K562 (cell line): Measurements from ENCODE around the gene LZTR1. TPM values are rescaled to one million over a fixed set of nuclear protein-coding genes. Genes with fewer than 3 reads are reported as not detected.

Experiments
- CAMTA2 ChIP-seq: fragments of 250-450 bp; sonication (Bioruptor Pico); conservative IDR thresholded peaks from 2 replicates; pipeline ENCODE4 v1.5.1; 2022
- E2F4 ChIP-seq: sonication (generic); formaldehyde crosslinking; IDR thresholded peaks from 2 replicates; pipeline ENCODE4 v1.8.0; 2022; ENCODE audit warnings: mild to moderate bottlenecking, low read depth, missing genetic modification reagents
- HDAC6 ChIP-seq: IDR thresholded peaks from 2 replicates; pipeline ENCODE4 v1.6.1; 2012; ENCODE audit warnings: low read depth, mild to moderate bottlenecking, control low read depth, inconsistent platforms, low read length, moderate library complexity
- HMGN3 ChIP-seq: IDR thresholded peaks from 2 replicates; pipeline ENCODE4 v1.6.1; 2011; ENCODE audit warnings: borderline replicate concordance, low read depth, mild to moderate bottlenecking, mixed read lengths, low read length; ENCODE audit not compliant: insufficient read length; ENCODE audit errors: extremely low read depth
- JUND ChIP-seq, 2 experiments: IDR thresholded peaks; 2 replicates in 1 of 2; 3 replicates in 1 of 2; pipeline ENCODE4 v1.6.1; 2011; ENCODE audit warnings: borderline replicate concordance in 2 of 2, low read depth in 2 of 2, low read length in 2 of 2, improper control_type of control experiment in 1 of 2, missing biosample characterization in 1 of 2, missing genetic modification characterization in 1 of 2, missing genetic modification reagents in 1 of 2
- LCOR ChIP-seq: sonication (generic); formaldehyde crosslinking; IDR thresholded peaks from 2 replicates; pipeline ENCODE4 v1.8.0; 2022; ENCODE audit warnings: mild to moderate bottlenecking, missing genetic modification reagents
- PCBP2 ChIP-seq: fragments of 200-400 bp; formaldehyde crosslinking; IDR thresholded peaks from 2 replicates; pipeline ENCODE4 v1.6.1; 2018; ENCODE audit warnings: low read length, low read depth, mild to moderate bottlenecking, moderate library complexity; ENCODE audit not compliant: poor library complexity, severe bottlenecking
- PHTF2 ChIP-seq: fragments of 250-450 bp; sonication (Bioruptor Pico); IDR thresholded peaks from 2 replicates; pipeline ENCODE4 v1.5.0; 2021; ENCODE audit warnings: mild to moderate bottlenecking
- PTTG1 ChIP-seq: fragments of 450-650 bp; IDR thresholded peaks from 2 replicates; pipeline ENCODE4 v1.6.1; 2016; ENCODE audit warnings: low read depth, mild to moderate bottlenecking, missing genetic modification characterization, missing compliant biosample characterization
- RFX7 ChIP-seq: fragments of 250-450 bp; sonication (Bioruptor Pico); IDR thresholded peaks from 2 replicates; pipeline ENCODE4 v1.5.1; 2021; ENCODE audit warnings: mild to moderate bottlenecking
- XRCC5 ChIP-seq: fragments of 200-400 bp; formaldehyde crosslinking; IDR thresholded peaks from 2 replicates; pipeline ENCODE4 v1.6.1; 2017; ENCODE audit warnings: low read depth, mild to moderate bottlenecking, low read length
- ZBTB26 ChIP-seq: fragments of 450-650 bp; formaldehyde crosslinking; IDR thresholded peaks from 2 replicates; pipeline ENCODE4 v1.4.0; 2022; ENCODE audit warnings: missing genetic modification characterization
- ZNF133 ChIP-seq: fragments of 250-450 bp; sonication (Bioruptor Pico); IDR thresholded peaks from 2 replicates; pipeline ENCODE4 v1.4.0; 2020; ENCODE audit warnings: mild to moderate bottlenecking
- ZNF263 ChIP-seq: sonication (generic); formaldehyde crosslinking; IDR thresholded peaks from 2 replicates; pipeline ENCODE4 v1.8.0; 2022; ENCODE audit warnings: mild to moderate bottlenecking, missing genetic modification reagents, borderline replicate concordance
- ZNF740 ChIP-seq, 3 experiments: fragments of 200-800 bp in 1 of 3; sonication (Bioruptor generic) in 1 of 3; sonication (generic) in 1 of 3; formaldehyde crosslinking in 1 of 3; IDR thresholded peaks; 2 replicates each; pipeline versions ENCODE4 v1.6.1 to v1.8.0; 2016 to 2022; ENCODE audit warnings: mild to moderate bottlenecking in 2 of 3, missing compliant biosample characterization in 2 of 3, missing genetic modification characterization in 2 of 3, missing genetic modification reagents in 1 of 3
- polyA plus RNA-seq, 8 experiments: library from polyadenylated mRNA; depleted of rRNA in 4 of 8; stranded (reverse) in 5 of 8; unstranded in 3 of 8; fragments of >200 nt; fragmentation: Nextera tagmentation in 2 of 8; fragmentation: Illumina TruSeq in 1 of 8; extraction: Ambion mirVana in 2 of 8; extraction: Trizol in 1 of 8; gene quantifications; 2 replicates each; pipeline versions ENCODE4 v1.2.1 to v1.2.3, GENCODE V29; 2011 to 2014; ENCODE audit warnings: inconsistent platforms in 1 of 8, missing spikeins in 1 of 8
- total RNA-seq, 7 experiments: library from RNA; depleted of rRNA in 6 of 7; stranded (reverse); fragments of >200 nt in 6 of 7; fragmentation: Illumina TruSeq in 2 of 7; extraction: Trizol in 2 of 7; gene quantifications; 2 replicates each; pipeline versions ENCODE4 v1.2.1 to v1.2.3, GENCODE V29; 2011 to 2021; ENCODE audit warnings: low replicate concordance in 1 of 7
- TF ChIP-seq, protein P1 (sequence below): sonication (generic); formaldehyde crosslinking; IDR thresholded peaks from 2 replicates; pipeline ENCODE4 v1.4.0; 2020; ENCODE audit warnings: mild to moderate bottlenecking, missing genetic modification reagents
- TF ChIP-seq, protein P2 (sequence below): fragments of 200-400 bp; formaldehyde crosslinking; IDR thresholded peaks from 2 replicates; pipeline ENCODE4 v1.6.1; 2017; ENCODE audit warnings: mild to moderate bottlenecking, low read depth, low read length, moderate library complexity

Gene LZTR1
- total and polyA plus RNA-seq, 9 of the 15 experiments (the other 6 are each of a cell fraction or from before 2014, with no cell fraction given): 2.2 to 135 (median 63.0) TPM

- TF ChIP-seq, protein P1, sequence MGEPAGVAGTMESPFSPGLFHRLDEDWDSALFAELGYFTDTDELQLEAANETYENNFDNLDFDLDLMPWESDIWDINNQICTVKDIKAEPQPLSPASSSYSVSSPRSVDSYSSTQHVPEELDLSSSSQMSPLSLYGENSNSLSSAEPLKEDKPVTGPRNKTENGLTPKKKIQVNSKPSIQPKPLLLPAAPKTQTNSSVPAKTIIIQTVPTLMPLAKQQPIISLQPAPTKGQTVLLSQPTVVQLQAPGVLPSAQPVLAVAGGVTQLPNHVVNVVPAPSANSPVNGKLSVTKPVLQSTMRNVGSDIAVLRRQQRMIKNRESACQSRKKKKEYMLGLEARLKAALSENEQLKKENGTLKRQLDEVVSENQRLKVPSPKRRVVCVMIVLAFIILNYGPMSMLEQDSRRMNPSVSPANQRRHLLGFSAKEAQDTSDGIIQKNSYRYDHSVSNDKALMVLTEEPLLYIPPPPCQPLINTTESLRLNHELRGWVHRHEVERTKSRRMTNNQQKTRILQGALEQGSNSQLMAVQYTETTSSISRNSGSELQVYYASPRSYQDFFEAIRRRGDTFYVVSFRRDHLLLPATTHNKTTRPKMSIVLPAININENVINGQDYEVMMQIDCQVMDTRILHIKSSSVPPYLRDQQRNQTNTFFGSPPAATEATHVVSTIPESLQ (CRISPR knock-in tag): no peak
- peak; percentile 77 for TF ChIP-seq E2F4 (CRISPR knock-in tag)
- 0 out of 2 replicates have a peak, but pooled peaks have one; percentile 20 for TF ChIP-seq ZNF133
- TF ChIP-seq HDAC6: 0 out of 2 replicates have a peak, but pooled peaks have one; percentile 10
- 0 out of 2 replicates have a peak, but pooled peaks have one; percentile 5 for TF ChIP-seq ZBTB26 (CRISPR knock-in tag)
- TF ChIP-seq ZNF740 (CRISPR knock-in tag; IDR thresholded peaks at IDR 0.05): peak; percentile 98
- no peak; a peak in 2 of 4 replicates for TF ChIP-seq ZNF740 (tag; IDR thresholded peaks at IDR 0.05)
- TF ChIP-seq ZNF263 (CRISPR knock-in tag): no peak
- TF ChIP-seq RFX7: peak; percentile 68; the same call in 1 of the 2 replicates
- TF ChIP-seq, protein P2, sequence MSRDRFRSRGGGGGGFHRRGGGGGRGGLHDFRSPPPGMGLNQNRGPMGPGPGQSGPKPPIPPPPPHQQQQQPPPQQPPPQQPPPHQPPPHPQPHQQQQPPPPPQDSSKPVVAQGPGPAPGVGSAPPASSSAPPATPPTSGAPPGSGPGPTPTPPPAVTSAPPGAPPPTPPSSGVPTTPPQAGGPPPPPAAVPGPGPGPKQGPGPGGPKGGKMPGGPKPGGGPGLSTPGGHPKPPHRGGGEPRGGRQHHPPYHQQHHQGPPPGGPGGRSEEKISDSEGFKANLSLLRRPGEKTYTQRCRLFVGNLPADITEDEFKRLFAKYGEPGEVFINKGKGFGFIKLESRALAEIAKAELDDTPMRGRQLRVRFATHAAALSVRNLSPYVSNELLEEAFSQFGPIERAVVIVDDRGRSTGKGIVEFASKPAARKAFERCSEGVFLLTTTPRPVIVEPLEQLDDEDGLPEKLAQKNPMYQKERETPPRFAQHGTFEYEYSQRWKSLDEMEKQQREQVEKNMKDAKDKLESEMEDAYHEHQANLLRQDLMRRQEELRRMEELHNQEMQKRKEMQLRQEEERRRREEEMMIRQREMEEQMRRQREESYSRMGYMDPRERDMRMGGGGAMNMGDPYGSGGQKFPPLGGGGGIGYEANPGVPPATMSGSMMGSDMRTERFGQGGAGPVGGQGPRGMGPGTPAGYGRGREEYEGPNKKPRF: no peak
- peak; percentile 89 for TF ChIP-seq CAMTA2
- TF ChIP-seq PCBP2: no peak
- no peak for TF ChIP-seq LCOR (CRISPR knock-in tag)
- peak; percentile 96 for TF ChIP-seq HMGN3
- TF ChIP-seq XRCC5: peak; percentile 22; the same call in 1 of the 2 replicates
- 0 out of 2 replicates have a peak, but pooled peaks have one; percentile 20 for TF ChIP-seq JUND (IDR thresholded peaks at IDR 0.05; ENCODE audit: borderline replicate concordance, low read depth, low read length)
- no peak; the same call in 2 of the 3 replicates for TF ChIP-seq JUND (tag; IDR thresholded peaks at IDR 0.05; ENCODE audit: borderline replicate concordance, low read depth, low read length)
- TF ChIP-seq PHTF2 (CRISPR knock-in tag): no peak
- no peak for TF ChIP-seq PTTG1 (tag)
Observed at GRCh38 chr22:21045585-21046294, 63.6 kb downstream of the LZTR1 start, which contains the start of gene LRRC74B (continued).
